WTC11 (cell line): ENCODE data around the gene CADM1. TPM values are rescaled to one million over a fixed set of nuclear protein-coding genes. Genes with fewer than 3 reads are reported as not detected.

Experiments
- ATAC-seq: fragments of 200-7000 bp; cut with Tn5 transposase; 2 replicates; pipeline ENCODE4 v1.10.0; 2021; ENCODE audit warnings: mild to moderate bottlenecking, moderate library complexity
- CTCF ChIA-PET: fragments of 300-600 bp; sonication (Branson Sonifier 250); formaldehyde crosslinking; loops from one replicate; lab custom pipeline; 2021; ENCODE audit warnings: antibody characterized with exemption; lab: Charles Lee
- POLR2A ChIA-PET: fragments of 350-600 bp; sonication (Branson Sonifier 250); formaldehyde crosslinking; loops from one replicate; lab custom pipeline; 2021; ENCODE audit warnings: antibody characterized with exemption; lab: Charles Lee
- DNase-seq: peaks from one replicate; pipeline ENCODE4 v3.0.0; 2021; ENCODE audit warnings: low spot score
- H3K27ac Mint-ChIP-seq: 2 replicates; pipeline ENCODE4 v1.8.0; 2021; ENCODE audit warnings: mixed read lengths
- H3K27me3 Mint-ChIP-seq: 2 replicates; pipeline ENCODE4 v1.8.0; 2021; ENCODE audit warnings: low read depth, mild to moderate bottlenecking, moderate library complexity, mixed read lengths
- H3K36me3 Mint-ChIP-seq: 2 replicates; pipeline ENCODE4 v1.8.0; 2021; ENCODE audit warnings: mixed read lengths
- H3K4me1 Mint-ChIP-seq: 2 replicates; pipeline ENCODE4 v1.8.0; 2022; ENCODE audit warnings: mixed read lengths
- H3K4me3 Mint-ChIP-seq: 2 replicates; pipeline ENCODE4 v1.8.0; 2021; ENCODE audit warnings: mild to moderate bottlenecking, moderate library complexity, mixed read lengths
- H3K9me3 Mint-ChIP-seq: 2 replicates; pipeline ENCODE4 v1.8.0; 2021; ENCODE audit warnings: mixed read lengths
- ATF1 ChIP-seq: sonication (generic); formaldehyde crosslinking; IDR thresholded peaks from 2 replicates; pipeline ENCODE4 v1.8.1; 2023; ENCODE audit warnings: mild to moderate bottlenecking, moderate library complexity, missing genetic modification reagents
- CBFB ChIP-seq: sonication (generic); formaldehyde crosslinking; IDR thresholded peaks from 2 replicates; pipeline ENCODE4 v1.8.1; 2022; ENCODE audit warnings: mild to moderate bottlenecking, low read depth, missing genetic modification reagents
- CREB1 ChIP-seq: sonication (generic); formaldehyde crosslinking; IDR thresholded peaks from 2 replicates; pipeline ENCODE4 v1.8.0; 2023; ENCODE audit warnings: mild to moderate bottlenecking, missing genetic modification reagents
- CREM ChIP-seq: sonication (generic); formaldehyde crosslinking; IDR thresholded peaks from 2 replicates; pipeline ENCODE4 v1.8.1; 2022; ENCODE audit warnings: mild to moderate bottlenecking, missing genetic modification reagents, moderate library complexity
- EMX1 ChIP-seq: fragments of 250-450 bp; sonication (Bioruptor Pico); IDR thresholded peaks from 2 replicates; pipeline ENCODE4 v1.8.0; 2021; ENCODE audit warnings: mild to moderate bottlenecking
- ETV6 ChIP-seq: sonication (generic); formaldehyde crosslinking; IDR thresholded peaks from 2 replicates; pipeline ENCODE4 v1.8.1; 2022; ENCODE audit warnings: mild to moderate bottlenecking, missing genetic modification reagents
- GTF2I ChIP-seq: fragments of 250-450 bp; sonication (Bioruptor Pico); conservative IDR thresholded peaks from 2 replicates; pipeline ENCODE4 v1.4.0; 2021; ENCODE audit warnings: mild to moderate bottlenecking
- JAZF1 ChIP-seq: fragments of 250-450 bp; sonication (Bioruptor Pico); IDR thresholded peaks from 2 replicates; pipeline ENCODE4 v1.9.0; 2021; ENCODE audit warnings: moderate library complexity, mild to moderate bottlenecking, inconsistent platforms
- NFATC4 ChIP-seq: fragments of 250-450 bp; sonication (Bioruptor Pico); IDR thresholded peaks from 2 replicates; pipeline ENCODE4 v1.9.0; 2021; ENCODE audit warnings: mild to moderate bottlenecking
- NFE2L1 ChIP-seq: sonication (generic); formaldehyde crosslinking; IDR thresholded peaks from 2 replicates; pipeline ENCODE4 v1.8.1; 2023; ENCODE audit warnings: missing genetic modification reagents
- NR2C2 ChIP-seq: sonication (generic); formaldehyde crosslinking; IDR thresholded peaks from 2 replicates; pipeline ENCODE4 v1.8.0; 2022; ENCODE audit warnings: mild to moderate bottlenecking, missing genetic modification reagents
- RELA ChIP-seq: sonication (generic); formaldehyde crosslinking; IDR thresholded peaks from 2 replicates; pipeline ENCODE4 v1.8.1; 2022; ENCODE audit warnings: missing genetic modification reagents, mild to moderate bottlenecking, borderline replicate concordance
- SOX15 ChIP-seq: fragments of 250-450 bp; sonication (Bioruptor Pico); IDR thresholded peaks from 2 replicates; pipeline ENCODE4 v1.9.0; 2021; ENCODE audit warnings: mild to moderate bottlenecking
- SP1 ChIP-seq: sonication (generic); formaldehyde crosslinking; conservative IDR thresholded peaks from 2 replicates; pipeline ENCODE4 v1.8.1; 2022; ENCODE audit warnings: missing genetic modification reagents
- TEAD1 ChIP-seq: sonication (generic); formaldehyde crosslinking; IDR thresholded peaks from 2 replicates; pipeline ENCODE4 v1.8.0; 2022; ENCODE audit warnings: mild to moderate bottlenecking, missing genetic modification reagents
- TEAD4 ChIP-seq: sonication (generic); formaldehyde crosslinking; IDR thresholded peaks from 2 replicates; pipeline ENCODE4 v1.8.0; 2022; ENCODE audit warnings: mild to moderate bottlenecking, missing genetic modification reagents
- ZNF219 ChIP-seq: sonication (generic); formaldehyde crosslinking; IDR thresholded peaks from 2 replicates; pipeline ENCODE4 v1.8.0; 2023; ENCODE audit warnings: missing genetic modification reagents, mild to moderate bottlenecking, borderline replicate concordance
- ZNF317 ChIP-seq: sonication (generic); formaldehyde crosslinking; IDR thresholded peaks from 2 replicates; pipeline ENCODE4 v1.8.1; 2023; ENCODE audit warnings: low read depth, mild to moderate bottlenecking, moderate library complexity, missing genetic modification reagents, borderline replicate concordance
- ZNF423 ChIP-seq: fragments of 250-450 bp; sonication (Bioruptor Pico); IDR thresholded peaks from 2 replicates; pipeline ENCODE4 v2.1.2; 2022; ENCODE audit warnings: mild to moderate bottlenecking, moderate library complexity
- total RNA-seq: library from RNA; stranded (reverse); gene quantifications from 3 replicates; pipeline ENCODE4 v1.2.3, GENCODE V29; 2021
- TF ChIP-seq, protein P1 (sequence below): sonication (generic); formaldehyde crosslinking; IDR thresholded peaks from 2 replicates; pipeline ENCODE4 v1.8.0; 2023; ENCODE audit warnings: missing genetic modification reagents
- TF ChIP-seq, protein P2 (sequence below): sonication (generic); formaldehyde crosslinking; IDR thresholded peaks from 2 replicates; pipeline ENCODE4 v1.8.0; 2022; ENCODE audit warnings: mild to moderate bottlenecking, missing genetic modification reagents
- TF ChIP-seq, protein P3 (sequence below): fragments of 250-450 bp; sonication (Bioruptor Pico); IDR thresholded peaks from 2 replicates; pipeline ENCODE4 v1.9.0; 2021; ENCODE audit warnings: mild to moderate bottlenecking
- TF ChIP-seq, protein P4 (sequence below): sonication (generic); formaldehyde crosslinking; IDR thresholded peaks from 2 replicates; pipeline ENCODE4 v1.8.0; 2022; ENCODE audit warnings: mild to moderate bottlenecking, missing genetic modification reagents
- TF ChIP-seq, protein P5 (sequence below): sonication (generic); formaldehyde crosslinking; IDR thresholded peaks from 2 replicates; pipeline ENCODE4 v1.8.1; 2022; ENCODE audit warnings: low read depth, mild to moderate bottlenecking, moderate library complexity, missing genetic modification reagents, borderline replicate concordance
- TF ChIP-seq, protein P6 (sequence below): sonication (generic); formaldehyde crosslinking; IDR thresholded peaks from 2 replicates; pipeline ENCODE4 v1.8.1; 2023; ENCODE audit warnings: mild to moderate bottlenecking, moderate library complexity, missing genetic modification reagents
- TF ChIP-seq, protein P7 (sequence below): fragments of 250-450 bp; sonication (Bioruptor Pico); IDR thresholded peaks from 2 replicates; pipeline ENCODE4 v1.9.0; 2021; ENCODE audit warnings: moderate library complexity, mild to moderate bottlenecking, inconsistent platforms, borderline replicate concordance

The CADM1 gene
- total RNA-seq, 1 experiment from 2014 or later, result 26.8 TPM

DNA sequence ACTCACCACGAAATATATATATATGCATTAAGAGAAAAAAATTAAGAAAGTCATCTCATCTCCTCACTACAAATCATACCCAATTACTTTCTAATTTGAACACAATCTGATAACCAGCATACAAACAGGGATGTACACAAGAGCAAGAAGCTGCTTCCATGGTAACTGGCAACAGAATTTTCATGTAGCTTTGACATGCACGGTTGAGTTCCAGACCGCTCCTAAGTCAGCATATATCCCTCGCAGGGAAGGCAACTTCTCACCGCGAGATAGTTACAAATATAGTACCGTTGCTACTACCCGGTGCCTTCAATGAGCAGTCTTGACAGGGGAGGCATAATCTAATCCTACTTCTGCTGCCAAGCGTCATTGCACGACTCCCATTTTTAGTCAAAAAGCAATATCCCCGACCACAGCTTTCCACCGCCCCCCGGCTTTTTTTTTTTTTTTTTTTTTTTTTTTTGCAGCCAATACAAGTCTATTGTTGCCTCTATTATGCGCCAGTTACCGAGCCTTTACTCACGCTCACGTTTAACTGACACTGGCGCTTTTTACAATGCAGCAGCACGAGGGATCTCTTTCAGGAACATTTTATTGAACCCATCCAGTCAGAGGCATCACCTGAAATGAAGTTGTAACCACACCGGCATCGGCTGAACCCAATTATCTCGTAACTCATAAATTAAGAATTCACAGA lies 2.2 kb downstream of the CADM1 start:
- H3K4me1 Mint-ChIP-seq, result peaks cover 28% of the 10 kb centered on the region
- H3K27me3 Mint-ChIP-seq, result peaks cover 26% of the 10 kb centered on the region
- H3K9me3 Mint-ChIP-seq, result no peaks in the 10 kb centered on the region
- ATAC-seq (no peak), DNase-seq (no peak)
- no peaks in the 10 kb centered on the region for H3K36me3 Mint-ChIP-seq
- no peak overlapping the region for H3K4me3 Mint-ChIP-seq
- no peak overlapping the region for H3K27ac Mint-ChIP-seq
- POLR2A ChIA-PET, result interaction anchor here (0.6 to 0.7 kb wide), 3 partner anchors 26 to 612 kb away, joined by 3 to 6 read pairs (median 4); no protein-coding TSS in a partner anchor
- TF ChIP-seq ATF1 (no peak), SOX15 (CRISPR knock-in tag) (no peak), NFE2L1 (CRISPR knock-in tag) (no peak), TEAD1 (CRISPR knock-in tag) (no peak), NR2C2 (CRISPR knock-in tag) (no peak), JAZF1 (CRISPR knock-in tag) (no peak)
- TF ChIP-seq, protein P1, sequence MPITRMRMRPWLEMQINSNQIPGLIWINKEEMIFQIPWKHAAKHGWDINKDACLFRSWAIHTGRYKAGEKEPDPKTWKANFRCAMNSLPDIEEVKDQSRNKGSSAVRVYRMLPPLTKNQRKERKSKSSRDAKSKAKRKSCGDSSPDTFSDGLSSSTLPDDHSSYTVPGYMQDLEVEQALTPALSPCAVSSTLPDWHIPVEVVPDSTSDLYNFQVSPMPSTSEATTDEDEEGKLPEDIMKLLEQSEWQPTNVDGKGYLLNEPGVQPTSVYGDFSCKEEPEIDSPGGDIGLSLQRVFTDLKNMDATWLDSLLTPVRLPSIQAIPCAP (CRISPR knock-in tag), result no peak
- TF ChIP-seq, protein P2, sequence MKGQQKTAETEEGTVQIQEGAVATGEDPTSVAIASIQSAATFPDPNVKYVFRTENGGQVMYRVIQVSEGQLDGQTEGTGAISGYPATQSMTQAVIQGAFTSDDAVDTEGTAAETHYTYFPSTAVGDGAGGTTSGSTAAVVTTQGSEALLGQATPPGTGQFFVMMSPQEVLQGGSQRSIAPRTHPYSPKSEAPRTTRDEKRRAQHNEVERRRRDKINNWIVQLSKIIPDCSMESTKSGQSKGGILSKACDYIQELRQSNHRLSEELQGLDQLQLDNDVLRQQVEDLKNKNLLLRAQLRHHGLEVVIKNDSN (CRISPR knock-in tag), result no peak
- CTCF ChIA-PET, result interaction anchor here (1.3 to 1.4 kb wide), 2 partner anchors 26 to 177 kb away, joined by 3 to 6 read pairs; no protein-coding TSS in a partner anchor

DNA sequence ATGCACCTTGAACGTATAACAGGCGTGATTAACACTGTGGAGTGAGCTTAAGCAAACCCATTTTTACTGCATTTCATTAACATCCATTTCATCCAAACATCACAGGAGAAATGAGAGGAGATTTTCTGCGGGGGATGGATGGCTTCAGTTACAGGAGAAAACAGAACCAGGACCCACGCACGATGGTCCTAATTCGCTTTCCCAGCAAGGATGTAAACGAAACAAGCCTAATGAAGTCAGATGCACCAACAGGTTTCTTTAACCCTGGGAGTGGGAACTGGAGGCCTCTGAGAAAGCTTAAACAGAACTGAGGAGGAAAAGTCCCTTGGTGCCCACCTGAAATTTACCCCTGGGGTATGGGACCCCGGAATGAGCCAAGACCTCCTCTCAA lies 2.7 kb downstream of the CADM1 start:
- DNase-seq (no peak), ATAC-seq (no peak)
- Mint-ChIP-seq H3K27me3 (peaks cover 22% of the 10 kb centered on the region), H3K36me3 (no peaks in the 10 kb centered on the region), H3K27ac (no peak overlapping the region), H3K9me3 (no peaks in the 10 kb centered on the region), H3K4me3 (no peak overlapping the region), H3K4me1 (peaks cover 34% of the 10 kb centered on the region)
- ChIA-PET POLR2A (interaction anchor here (0.6 to 0.7 kb wide), 3 partner anchors 26 to 612 kb away, joined by 3 to 6 read pairs (median 4); no protein-coding TSS in a partner anchor), CTCF (interaction anchor here (0.9 to 1.4 kb wide), 2 partner anchors 48 to 177 kb away, joined by 3 to 4 read pairs; no protein-coding TSS in a partner anchor)
- TF ChIP-seq, protein P3, sequence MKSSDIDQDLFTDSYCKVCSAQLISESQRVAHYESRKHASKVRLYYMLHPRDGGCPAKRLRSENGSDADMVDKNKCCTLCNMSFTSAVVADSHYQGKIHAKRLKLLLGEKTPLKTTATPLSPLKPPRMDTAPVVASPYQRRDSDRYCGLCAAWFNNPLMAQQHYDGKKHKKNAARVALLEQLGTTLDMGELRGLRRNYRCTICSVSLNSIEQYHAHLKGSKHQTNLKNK (CRISPR knock-in tag), result no peak
- no peak for TF ChIP-seq EMX1 (CRISPR knock-in tag)
- no peak for TF ChIP-seq TEAD4 (CRISPR knock-in tag)
- no peak for TF ChIP-seq ZNF317 (CRISPR knock-in tag)
- no peak for TF ChIP-seq ZNF423 (CRISPR knock-in tag)
- no peak for TF ChIP-seq RELA (CRISPR knock-in tag)
- TF ChIP-seq ETV6 (CRISPR knock-in tag), result no peak
- TF ChIP-seq CBFB (CRISPR knock-in tag), result no peak
- TF ChIP-seq CREM, result no peak
- no peak for TF ChIP-seq ZNF219 (CRISPR knock-in tag)
- TF ChIP-seq, protein P4, sequence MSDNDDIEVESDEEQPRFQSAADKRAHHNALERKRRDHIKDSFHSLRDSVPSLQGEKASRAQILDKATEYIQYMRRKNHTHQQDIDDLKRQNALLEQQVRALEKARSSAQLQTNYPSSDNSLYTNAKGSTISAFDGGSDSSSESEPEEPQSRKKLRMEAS (CRISPR knock-in tag), result no peak
- no peak for TF ChIP-seq NFATC4 (CRISPR knock-in tag)
- TF ChIP-seq, protein P2 (CRISPR knock-in tag), result no peak
- no peak for TF ChIP-seq NFE2L1 (CRISPR knock-in tag)
- TF ChIP-seq, protein P5, sequence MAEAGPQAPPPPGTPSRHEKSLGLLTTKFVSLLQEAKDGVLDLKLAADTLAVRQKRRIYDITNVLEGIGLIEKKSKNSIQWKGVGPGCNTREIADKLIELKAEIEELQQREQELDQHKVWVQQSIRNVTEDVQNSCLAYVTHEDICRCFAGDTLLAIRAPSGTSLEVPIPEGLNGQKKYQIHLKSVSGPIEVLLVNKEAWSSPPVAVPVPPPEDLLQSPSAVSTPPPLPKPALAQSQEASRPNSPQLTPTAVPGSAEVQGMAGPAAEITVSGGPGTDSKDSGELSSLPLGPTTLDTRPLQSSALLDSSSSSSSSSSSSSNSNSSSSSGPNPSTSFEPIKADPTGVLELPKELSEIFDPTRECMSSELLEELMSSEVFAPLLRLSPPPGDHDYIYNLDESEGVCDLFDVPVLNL, result no peak
- TF ChIP-seq, protein P6, sequence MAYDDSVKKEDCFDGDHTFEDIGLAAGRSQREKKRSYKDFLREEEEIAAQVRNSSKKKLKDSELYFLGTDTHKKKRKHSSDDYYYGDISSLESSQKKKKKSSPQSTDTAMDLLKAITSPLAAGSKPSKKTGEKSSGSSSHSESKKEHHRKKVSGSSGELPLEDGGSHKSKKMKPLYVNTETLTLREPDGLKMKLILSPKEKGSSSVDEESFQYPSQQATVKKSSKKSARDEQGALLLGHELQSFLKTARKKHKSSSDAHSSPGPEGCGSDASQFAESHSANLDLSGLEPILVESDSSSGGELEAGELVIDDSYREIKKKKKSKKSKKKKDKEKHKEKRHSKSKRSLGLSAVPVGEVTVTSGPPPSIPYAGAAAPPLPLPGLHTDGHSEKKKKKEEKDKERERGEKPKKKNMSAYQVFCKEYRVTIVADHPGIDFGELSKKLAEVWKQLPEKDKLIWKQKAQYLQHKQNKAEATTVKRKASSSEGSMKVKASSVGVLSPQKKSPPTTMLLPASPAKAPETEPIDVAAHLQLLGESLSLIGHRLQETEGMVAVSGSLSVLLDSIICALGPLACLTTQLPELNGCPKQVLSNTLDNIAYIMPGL, result no peak
- TF ChIP-seq CREB1, result no peak
- TF ChIP-seq GTF2I, result no peak
- no peak for TF ChIP-seq SP1 (CRISPR knock-in tag)
- TF ChIP-seq, protein P7, sequence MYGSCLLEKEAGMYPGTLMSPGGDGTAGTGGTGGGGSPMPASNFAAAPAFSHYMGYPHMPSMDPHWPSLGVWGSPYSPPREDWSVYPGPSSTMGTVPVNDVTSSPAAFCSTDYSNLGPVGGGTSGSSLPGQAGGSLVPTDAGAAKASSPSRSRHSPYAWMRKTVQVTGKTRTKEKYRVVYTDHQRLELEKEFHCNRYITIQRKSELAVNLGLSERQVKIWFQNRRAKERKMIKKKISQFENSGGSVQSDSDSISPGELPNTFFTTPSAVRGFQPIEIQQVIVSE, result no peak
